ENCODE measurements around the gene TGOLN2.

DNA sequence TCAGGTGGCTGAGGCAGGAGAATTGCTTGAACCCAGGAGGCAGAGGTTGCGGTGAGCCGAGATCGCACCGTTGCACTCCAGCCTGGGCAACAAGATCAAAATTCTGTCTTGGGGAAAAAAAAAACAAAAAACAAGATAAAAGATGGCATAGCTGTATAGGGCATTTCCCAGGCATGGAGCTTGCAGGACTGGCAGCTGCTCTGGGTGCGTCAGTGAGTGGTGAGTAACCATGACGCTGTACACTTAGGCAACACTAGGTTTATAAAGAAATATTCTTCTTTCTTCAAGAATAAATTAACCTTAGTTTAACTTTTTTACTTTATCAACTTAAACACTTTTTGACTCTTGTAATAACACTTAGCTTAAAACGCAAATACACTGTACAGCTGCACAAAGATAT lies 15.4 kb downstream of the TGOLN2 start:
- TF ChIP-seq, protein P1, sequence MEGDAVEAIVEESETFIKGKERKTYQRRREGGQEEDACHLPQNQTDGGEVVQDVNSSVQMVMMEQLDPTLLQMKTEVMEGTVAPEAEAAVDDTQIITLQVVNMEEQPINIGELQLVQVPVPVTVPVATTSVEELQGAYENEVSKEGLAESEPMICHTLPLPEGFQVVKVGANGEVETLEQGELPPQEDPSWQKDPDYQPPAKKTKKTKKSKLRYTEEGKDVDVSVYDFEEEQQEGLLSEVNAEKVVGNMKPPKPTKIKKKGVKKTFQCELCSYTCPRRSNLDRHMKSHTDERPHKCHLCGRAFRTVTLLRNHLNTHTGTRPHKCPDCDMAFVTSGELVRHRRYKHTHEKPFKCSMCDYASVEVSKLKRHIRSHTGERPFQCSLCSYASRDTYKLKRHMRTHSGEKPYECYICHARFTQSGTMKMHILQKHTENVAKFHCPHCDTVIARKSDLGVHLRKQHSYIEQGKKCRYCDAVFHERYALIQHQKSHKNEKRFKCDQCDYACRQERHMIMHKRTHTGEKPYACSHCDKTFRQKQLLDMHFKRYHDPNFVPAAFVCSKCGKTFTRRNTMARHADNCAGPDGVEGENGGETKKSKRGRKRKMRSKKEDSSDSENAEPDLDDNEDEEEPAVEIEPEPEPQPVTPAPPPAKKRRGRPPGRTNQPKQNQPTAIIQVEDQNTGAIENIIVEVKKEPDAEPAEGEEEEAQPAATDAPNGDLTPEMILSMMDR (conservative IDR thresholded peaks at IDR 0.05), result no peak
- no peak for TF ChIP-seq ZFX (IDR thresholded peaks at IDR 0.05)

Data from C4-2B (cell line).